HG02943 (cell line): Measurements from ENCODE around the gene GAN.

Experiments used
- ATAC-seq: cut with Tn5 transposase; IDR thresholded peaks from one replicate; pipeline ENCODE4 v1.9.1; 2021; ENCODE audit warnings: mild to moderate bottlenecking, low read depth, moderate library complexity; ENCODE audit not compliant: unreplicated experiment

GAN gene, protein sequence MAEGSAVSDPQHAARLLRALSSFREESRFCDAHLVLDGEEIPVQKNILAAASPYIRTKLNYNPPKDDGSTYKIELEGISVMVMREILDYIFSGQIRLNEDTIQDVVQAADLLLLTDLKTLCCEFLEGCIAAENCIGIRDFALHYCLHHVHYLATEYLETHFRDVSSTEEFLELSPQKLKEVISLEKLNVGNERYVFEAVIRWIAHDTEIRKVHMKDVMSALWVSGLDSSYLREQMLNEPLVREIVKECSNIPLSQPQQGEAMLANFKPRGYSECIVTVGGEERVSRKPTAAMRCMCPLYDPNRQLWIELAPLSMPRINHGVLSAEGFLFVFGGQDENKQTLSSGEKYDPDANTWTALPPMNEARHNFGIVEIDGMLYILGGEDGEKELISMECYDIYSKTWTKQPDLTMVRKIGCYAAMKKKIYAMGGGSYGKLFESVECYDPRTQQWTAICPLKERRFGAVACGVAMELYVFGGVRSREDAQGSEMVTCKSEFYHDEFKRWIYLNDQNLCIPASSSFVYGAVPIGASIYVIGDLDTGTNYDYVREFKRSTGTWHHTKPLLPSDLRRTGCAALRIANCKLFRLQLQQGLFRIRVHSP

DNA sequence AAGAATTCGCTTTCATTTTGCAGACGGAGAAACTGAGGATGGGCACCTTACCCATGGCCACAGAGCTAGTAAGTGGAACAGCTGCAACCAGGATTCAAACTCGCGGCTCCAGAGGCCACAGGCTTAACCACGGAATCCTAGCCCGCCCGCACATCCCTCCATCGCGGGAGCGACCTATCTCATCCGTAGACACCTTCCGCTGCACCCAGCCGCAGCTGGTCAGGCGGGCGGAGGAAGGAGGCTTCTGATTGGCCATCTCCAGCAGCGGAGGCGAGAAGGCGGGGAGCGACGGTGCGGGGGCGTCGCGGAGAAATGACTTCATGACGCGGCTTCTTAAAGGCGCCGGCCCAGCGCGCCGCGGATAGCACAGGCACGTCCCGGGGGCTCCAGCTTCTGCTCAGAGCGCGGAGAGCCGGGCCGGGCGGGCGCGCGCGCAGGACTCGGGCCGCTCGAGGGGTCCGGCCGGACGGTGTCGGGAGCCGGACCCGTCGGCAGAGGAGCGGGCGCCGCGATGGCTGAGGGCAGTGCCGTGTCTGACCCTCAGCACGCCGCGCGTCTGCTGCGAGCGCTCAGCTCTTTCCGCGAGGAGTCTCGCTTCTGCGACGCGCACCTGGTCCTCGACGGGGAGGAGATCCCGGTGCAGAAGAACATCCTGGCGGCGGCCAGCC is at the start of gene GAN:
Gene GAN, plus strand, starts transcription at position 360 of the 668 bp plus-strand sequence. Its CDS starts 152 bp downstream, at position 512.
- peak; percentile 87 for ATAC-seq

DNA sequence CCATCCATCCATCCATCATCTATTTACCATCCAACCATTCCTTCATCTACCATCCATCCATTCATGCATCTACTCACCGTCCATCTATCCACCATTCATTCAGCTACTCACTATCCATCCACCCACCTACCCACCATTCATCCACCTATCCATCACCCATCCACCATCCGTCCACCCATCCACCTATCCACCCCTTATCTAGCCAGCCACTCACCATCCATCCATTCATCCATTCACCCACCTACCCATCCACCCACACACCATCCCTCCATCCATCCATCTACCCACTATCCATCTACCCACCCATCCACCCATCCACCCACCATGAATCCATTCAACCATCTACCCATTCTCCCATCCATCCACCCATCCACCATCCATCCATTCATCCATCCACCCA is 49.7 kb upstream of the GAN start:
- ATAC-seq: no peak

DNA sequence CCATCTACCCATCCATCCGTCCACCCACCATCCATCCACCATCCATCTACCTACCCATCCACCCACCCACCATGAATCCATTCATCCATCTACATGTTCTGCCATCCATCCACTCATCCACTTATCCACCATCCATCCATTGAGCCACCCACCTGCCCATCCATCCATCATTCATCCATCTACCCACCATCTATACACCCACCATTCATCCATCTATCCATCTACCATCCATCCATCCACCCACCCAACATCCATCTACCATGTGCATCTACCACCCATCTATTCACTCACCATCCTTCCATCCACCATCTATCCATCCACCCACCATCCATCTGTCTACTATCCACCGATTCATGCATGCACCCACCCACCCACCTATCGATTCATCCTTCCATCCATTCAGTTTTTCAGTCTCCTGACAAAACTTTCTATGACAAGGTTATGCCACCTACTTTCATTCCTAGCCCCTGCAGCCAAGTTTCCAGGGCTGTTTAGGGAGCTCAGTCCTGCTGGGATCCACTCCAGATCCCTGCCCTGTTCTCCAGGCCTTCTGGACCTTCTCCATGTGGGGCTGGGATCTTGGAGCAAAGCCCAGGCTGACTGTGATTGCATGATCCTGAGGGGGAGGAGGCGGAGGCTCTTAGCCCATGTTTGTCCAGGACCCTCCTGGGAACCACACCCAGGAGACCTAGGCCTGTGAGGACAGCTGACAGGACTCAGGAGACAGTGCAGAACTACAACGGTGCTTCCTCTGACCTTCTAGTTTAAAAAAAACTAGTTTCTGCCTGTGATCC is 48.9 kb upstream of the GAN start:
- ATAC-seq: no peak

DNA sequence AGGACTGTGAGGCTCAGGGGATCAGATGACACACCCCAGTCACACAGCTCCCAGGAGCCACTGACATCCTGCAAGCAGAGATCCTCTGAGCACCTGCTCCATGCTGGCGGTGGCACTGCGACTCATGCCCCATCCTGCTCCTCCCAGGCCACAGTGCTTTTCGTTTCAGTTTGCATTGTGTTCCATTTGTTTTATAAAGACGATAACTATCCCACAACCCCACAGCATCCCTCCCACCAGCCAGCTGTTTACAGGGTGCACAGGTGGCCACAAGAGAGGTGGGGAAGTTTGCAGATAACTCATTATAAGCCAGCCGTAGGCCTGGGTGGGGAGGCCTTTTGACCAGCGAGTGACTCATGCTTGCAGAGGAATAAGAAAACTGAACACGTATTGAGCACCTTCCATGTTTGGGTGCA is 48.1 kb upstream of the GAN start:
- no peak for ATAC-seq

DNA sequence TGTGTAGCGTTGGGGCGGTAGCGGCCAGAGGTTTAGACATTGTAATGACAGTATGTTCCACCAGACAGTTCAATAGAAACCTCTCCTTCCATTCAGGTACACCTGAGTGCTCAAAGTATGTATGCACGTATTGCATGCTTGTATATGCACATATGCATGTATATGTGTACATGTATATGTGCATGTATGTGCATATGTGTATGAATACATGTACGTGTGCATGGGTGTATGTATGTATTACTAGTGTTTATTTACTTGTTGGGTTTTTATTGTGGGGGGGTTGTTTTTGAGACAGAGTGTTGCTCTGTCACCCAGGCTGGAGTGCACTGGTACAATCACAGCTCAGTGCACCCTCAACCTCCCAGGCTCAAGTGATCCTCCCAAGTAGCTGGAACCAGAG is 46.3 kb upstream of the GAN start:
- no peak for ATAC-seq

DNA sequence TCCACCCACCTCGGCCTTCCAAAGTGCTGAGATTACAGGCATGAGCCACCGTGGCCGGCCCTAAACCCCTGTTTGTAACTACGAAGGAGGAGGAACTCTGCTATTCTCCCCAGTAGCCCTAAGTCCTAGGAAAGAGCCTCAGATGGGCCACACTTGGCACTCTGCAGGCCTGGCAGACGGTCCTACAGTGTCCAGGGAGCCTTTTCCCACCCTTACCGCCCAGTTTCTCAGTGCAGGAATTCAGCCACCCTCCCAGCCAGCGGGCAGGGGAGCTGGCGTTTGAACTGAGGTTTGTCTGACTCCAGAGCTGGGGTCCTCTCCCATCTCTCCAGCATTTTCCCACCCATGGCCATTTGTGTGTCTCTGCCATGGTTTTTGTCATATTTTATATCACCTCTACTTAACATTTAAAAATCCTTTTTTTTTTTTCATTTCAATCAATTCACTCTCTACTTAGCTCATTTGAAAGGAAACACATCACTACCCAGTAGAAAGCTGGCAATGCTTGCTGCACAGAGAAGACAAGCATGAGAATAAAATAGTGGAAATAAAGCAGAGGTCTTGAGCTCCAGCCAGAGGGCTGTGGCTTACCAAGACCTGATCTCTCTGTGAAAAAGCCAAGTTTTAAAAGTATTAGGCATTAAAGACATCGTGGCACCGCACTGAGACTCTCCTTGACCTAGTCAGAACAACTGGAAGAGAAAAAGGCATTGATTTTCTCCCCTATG is 41.4 kb upstream of the GAN start:
- ATAC-seq: no peak

DNA sequence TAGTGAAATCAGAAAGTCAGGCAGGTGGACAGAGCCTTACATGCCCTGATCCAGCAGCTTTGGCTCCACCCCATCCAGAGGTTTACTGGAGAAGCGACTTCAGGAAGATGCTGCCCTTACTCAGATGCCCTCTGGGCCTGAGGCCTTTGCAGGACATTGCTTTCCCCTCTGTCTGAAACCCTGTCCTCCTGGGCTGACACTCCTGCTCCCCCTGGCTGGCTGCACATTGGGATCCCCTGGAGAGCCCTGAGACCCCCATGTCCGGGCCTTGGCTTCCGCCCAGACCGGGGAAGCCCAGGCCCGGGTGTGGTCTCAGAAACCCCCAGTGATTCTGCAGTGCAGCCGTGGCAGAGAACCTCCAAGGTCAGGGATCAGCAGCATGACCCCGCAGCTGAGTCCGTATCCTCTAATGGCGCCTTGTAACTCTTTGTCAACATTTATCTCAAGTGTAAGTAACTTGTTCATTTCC is 39.7 kb upstream of the GAN start:
- no peak for ATAC-seq

DNA sequence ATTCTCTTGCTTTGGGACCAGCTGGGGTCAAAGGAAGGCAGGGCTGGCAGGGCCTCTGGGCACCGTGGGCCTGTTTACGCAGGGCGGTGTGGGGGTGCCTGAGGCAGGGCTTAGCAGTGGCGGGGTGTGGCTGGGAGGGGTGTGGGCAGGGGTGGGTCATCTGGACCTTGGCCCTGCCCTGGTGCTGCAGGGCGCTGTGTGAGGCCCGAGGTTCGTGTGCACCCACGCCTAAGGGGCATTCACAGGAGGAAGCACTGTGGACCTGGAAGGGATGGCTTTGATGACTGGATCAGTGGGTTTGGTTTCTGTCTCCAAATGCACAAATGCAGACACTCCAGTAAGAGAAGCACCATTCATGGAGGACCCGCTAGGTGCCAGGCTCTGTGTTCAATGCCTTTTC is 39.0 kb upstream of the GAN start:
- no peak for ATAC-seq

DNA sequence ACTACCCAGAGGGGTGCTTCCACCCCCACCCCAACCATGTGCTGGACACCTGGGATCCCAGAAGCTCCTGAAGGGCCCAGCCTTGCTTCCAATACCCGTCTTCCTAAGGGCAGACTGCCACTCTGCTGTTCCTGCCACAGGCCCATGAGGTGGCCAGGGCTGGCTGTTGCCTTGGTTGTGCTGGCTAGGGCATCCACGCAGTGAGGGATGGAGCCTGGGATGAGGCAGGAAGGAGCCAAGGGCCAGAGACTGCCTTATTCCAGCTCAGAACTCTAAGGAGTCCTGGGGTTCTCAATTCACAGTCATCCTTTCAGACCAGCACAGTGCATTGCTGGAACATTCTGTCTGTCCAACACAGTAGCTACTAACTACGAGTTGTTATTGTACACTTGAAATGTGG is 38.4 kb upstream of the GAN start:
- ATAC-seq: no peak

DNA sequence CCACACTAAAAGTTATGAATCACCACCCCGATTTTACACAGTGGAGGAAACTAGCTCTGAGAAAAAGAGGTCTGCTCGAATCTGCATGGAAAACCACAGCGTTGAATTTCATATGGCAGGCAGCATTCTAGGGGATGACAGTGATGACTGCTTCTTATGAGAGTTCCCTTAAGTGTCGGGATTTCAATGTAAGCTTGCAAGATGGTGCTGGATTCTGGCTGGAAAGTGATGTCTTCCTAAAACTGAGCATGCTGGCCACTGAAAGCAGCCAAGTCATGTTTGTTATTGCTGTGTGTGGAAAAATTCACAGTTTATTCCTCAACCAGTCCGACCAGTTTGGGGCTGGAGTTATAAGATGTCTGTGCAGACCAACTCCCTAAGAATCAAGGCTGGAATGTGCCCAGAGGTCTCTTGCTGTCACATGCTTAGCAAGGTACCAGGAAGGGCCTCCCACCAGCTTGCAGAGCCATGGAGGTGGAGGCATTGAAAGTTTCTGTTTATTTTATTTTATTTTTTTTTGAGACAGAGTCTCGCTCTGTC is 37.2 kb upstream of the GAN start:
- no peak for ATAC-seq

DNA sequence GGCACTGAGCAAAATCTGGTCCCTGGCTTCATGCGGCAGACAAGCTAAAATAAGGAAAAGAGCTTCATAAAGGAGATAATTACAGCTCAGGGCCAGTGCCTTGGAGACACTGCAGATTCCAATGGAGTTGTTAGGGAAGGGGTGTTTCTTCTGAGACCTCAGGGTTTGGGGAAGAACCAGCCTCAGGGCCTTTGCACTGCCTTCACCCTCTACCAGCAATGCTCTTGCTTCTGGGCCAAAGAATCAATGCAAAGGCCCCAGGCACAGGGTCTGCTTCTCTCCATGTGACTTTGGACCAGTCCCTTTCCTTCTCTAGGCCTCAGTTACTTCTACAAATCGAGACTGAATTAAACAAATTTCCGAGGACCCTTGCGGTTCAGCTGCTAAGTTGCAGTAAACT is 36.2 kb upstream of the GAN start:
- no peak for ATAC-seq

DNA sequence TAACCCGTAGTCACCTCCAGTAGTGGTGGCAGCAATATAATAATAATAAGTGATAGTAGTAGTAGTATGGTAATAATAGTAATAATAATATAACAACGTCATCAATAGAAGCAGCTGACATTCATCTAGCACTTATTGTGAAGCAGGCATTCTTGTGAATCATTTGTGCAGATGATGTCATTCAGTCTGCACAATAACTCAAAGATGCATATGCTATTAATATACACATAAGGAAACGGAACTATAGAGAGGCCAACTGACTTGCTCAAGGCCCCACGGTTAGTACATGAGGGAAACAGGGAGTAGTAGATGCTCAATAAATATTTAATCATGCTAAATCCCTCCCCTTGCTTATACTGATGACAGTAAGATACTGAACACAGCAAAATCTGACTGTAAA is 35.4 kb upstream of the GAN start:
- no peak for ATAC-seq

DNA sequence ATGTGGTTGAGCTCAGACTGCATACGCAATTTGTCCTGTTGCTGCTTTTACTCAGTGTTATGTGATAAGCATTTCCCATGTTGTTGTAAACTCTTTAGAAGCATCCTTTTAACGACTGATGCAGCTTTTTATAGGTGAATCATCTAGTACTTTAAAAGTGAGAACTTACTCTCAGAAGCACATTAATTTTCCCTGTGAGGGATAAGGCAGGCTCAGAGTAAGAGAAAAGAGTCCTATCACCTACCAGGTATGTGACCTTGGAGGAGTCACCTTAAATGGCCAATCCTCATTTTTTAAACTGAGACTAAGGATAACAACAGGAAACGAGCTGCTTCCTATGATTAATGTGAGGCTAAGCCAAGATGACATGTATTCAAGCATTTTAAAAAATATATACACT is 34.4 kb upstream of the GAN start:
- no peak for ATAC-seq

DNA sequence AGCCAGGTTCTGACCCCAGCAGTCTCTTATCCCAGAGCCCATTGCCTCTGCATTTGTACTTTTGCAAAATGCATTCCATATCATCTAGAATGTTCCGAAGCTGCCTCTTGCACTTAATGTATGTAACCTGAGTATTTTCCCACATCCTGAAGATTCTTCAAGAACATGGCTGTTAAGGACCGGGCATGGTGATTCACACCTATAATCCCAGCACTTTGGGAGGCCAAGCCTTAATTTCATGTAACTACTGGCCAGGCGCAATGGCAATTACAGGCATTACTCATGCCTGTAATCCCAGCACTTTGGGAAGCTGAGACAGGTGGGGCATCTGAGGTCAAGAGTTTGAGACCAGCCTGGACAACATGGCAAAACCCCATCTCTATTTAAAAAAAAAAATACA is 31.7 kb upstream of the GAN start:
- ATAC-seq: no peak

DNA sequence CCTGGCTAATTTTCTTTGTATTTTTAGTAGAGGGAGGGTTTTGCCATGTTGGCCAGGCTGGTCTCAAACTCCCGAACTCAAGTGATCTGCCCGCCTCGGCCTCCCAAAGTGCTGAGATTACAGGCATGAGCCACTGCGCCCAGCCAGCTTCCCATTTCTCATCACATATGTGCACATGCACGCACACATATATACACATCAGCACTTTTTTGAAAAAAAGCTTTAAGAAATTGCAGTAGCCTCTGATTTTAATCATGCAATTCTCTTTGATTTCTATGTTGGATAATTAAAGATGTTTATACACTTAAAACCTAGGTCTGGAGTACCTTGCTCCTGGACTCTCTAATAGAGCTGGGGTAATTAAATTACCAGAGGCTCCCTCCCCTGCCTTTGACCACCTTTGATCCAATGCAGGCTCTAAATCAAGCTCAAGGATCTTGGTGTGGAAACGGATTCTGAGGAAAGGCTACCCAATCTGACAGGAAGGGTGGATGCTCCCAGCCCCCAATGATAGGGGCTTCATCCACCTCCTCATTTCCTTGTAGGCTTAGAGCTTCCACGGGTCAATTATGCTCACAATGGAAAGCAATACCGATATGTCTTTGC is 29.7 kb upstream of the GAN start:
- ATAC-seq: no peak

DNA sequence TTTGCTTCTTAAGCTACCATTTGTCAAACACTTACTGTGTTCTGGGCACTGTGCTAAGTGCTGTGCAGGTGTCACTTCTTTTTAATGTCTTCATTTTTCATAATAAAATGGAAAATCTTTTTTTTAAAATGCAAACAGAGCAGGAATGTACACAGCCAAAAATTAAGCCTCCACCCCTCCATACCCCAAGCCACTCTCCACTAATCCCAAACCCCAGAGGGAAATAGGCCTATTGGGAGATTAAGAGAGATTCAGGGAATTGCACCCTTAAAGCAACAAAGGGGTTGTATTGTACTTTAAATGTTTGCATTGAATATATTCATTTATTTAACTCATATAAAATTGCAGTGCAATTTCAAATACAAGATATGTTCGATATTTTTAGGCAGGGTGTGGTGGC is 28.6 kb upstream of the GAN start:
- ATAC-seq: no peak

DNA sequence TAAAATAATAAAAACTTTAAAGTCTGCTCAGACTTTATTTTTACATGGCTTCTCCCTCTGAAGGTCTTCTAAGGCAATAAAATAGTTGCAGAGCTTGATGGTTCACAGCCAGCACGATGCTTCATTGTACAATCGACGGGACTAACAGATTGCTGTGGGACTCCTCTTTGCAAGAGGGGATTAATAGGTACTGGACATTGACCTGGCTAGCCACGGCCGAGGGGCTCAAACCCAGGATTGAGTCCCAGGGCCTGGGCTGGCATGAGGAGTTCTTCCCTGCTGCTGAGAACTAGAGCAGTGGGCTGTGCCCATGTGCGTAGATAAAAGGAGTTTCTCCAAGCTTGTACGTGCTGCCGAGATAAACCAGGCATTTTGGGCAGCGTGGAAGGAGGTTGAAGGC is 23.6 kb upstream of the GAN start:
- no peak for ATAC-seq

DNA sequence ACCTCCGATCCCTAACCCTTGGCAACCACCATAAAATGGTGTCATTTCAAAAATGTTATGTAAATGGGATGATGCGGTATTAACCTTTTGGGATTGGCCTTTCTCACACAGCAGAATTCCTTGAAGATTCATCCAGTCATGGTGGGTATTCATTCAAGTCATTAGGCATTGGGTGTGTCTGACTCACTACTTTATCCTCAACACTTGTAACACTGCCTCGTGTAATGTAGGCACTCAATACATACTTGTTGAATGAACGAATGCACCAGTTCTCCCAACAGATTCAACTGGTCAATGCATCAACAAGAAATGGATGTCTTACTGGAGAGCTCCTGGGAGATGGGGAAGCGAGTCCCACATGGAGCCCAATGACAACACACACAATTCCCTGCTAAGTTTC is 21.8 kb upstream of the GAN start:
- ATAC-seq: no peak
